Thyroid gland (tissue), 4 donors: ENCODE measurements around the gene ZNF511.

Experiments
- POLR2A ChIP-seq, 2 donors: fragments of 450-650 bp; IDR thresholded peaks; one replicate each; pipeline ENCODE4 v1.6.1; 2017; ENCODE audit warnings: antibody characterized with exemption in 2 of 2, mild to moderate bottlenecking in 2 of 2, moderate library complexity in 1 of 2
- TF ChIP-seq, protein P1 (sequence below), 6 experiments: fragments of 200-600 bp in 3 of 6; fragments of 450-650 bp in 3 of 6; sonication (generic) in 3 of 6; IDR thresholded peaks; one replicate each; pipeline ENCODE4 v1.5.1; 2016 to 2019; ENCODE audit warnings: antibody characterized with exemption in 6 of 6, mild to moderate bottlenecking in 2 of 6, inconsistent platforms in 1 of 6, moderate library complexity in 1 of 6

DNA sequence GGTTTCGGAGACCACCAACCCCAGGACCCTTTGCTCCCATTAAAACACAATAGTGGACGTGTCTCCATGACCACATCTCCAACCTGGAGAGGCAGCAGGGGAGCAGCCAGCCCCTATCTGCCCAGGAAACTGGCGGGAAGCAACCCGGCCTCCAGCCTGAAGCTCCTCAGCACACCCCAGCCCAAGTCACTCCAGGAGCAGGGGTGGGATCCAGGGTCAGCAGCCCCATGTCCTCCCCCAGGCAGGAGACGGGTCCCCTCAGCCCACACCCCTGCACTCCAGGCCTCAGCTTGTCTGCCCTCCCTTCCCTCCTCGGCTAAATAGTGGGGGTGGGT lies 32.6 kb upstream of the ZNF511 start:
- TF ChIP-seq, protein P1, sequence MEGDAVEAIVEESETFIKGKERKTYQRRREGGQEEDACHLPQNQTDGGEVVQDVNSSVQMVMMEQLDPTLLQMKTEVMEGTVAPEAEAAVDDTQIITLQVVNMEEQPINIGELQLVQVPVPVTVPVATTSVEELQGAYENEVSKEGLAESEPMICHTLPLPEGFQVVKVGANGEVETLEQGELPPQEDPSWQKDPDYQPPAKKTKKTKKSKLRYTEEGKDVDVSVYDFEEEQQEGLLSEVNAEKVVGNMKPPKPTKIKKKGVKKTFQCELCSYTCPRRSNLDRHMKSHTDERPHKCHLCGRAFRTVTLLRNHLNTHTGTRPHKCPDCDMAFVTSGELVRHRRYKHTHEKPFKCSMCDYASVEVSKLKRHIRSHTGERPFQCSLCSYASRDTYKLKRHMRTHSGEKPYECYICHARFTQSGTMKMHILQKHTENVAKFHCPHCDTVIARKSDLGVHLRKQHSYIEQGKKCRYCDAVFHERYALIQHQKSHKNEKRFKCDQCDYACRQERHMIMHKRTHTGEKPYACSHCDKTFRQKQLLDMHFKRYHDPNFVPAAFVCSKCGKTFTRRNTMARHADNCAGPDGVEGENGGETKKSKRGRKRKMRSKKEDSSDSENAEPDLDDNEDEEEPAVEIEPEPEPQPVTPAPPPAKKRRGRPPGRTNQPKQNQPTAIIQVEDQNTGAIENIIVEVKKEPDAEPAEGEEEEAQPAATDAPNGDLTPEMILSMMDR (IDR thresholded peaks at IDR 0.05) = no peak
- no peak for TF ChIP-seq POLR2A (IDR thresholded peaks at IDR 0.05)
